GM18499 (cell line): Measurements from ENCODE around the gene DDX56.
A peak's percentile ranks its signal among the peaks of the same experiment; 100 is the strongest.
"Not testable (repeated sequence)": the region's sequence is repeated elsewhere in the genome, so short reads cannot be mapped to it uniquely, and the experiment has no call there.

Experiments used
- ATAC-seq: cut with Tn5 transposase; IDR thresholded peaks from one replicate; pipeline ENCODE4 v1.9.1; 2021; ENCODE audit warnings: moderate number of reproducible peaks; ENCODE audit not compliant: insufficient read depth, unreplicated experiment

The DDX56 gene

GRCh38 chr7:44599222-44599621 is 25.5 kb upstream of the DDX56 start:
- ATAC-seq = no peak

DNA sequence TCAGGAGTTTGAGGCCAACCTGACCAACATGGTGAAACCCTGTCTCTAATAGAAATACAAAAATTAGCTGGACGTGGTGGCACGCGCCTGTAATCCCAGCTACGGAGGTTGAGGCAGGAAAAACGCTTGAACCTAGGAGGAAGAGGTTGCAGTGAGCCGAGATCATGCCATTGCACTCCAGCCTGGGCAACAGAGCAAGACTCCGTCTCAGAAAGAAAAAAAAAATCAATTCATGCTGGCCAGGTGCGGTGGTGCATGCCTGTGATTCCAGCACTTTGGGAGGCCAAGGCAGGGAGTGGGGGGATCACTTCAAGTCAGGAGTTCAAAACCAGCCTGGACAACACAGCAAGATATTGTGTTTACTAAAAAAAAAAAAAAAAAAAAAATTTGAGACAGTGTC is 23.5 kb upstream of the DDX56 start:
- not testable (repeated sequence) for ATAC-seq

- ATAC-seq = no peak
Measured at GRCh38 chr7:44595934-44596635, 22.4 kb upstream of the DDX56 start.

- no peak for ATAC-seq
Measured at GRCh38 chr7:44590910-44591309, 17.2 kb upstream of the DDX56 start.

GRCh38 chr7:44587843-44588711 is 14.4 kb upstream of the DDX56 start:
- no peak for ATAC-seq

DNA sequence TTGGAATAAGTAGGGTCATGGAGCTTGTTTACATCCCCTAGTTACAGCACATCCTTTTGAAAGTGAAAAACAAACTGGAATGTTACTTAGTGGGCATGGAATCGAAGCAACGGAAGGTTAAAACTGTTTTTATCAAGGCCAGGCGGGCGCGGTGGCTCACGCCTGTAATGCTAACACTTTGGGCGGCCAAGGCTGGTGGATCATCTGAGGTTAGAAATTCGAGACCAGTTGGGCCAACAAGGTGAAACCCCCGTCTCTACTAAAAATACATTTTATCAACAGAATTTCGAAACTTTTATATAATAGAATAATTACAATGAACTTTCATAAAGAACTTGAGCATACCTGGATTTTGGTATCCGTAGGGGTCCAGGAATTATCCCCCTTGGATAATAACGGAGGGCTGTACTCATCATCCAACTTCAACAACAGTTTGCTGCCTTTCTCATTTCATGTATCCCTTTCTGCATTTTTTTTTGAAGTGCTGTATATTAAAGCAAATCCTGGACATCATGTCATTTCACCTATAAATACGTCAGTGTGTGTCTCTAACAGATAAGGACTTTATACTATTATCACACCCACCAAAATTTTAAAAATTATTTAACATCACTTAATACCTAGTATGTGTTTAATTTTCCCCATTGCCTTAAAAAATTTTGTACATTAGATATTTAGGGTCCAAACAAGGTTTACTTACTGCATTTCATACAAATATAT is 9.6 kb upstream of the DDX56 start:
- ATAC-seq = no peak

DNA sequence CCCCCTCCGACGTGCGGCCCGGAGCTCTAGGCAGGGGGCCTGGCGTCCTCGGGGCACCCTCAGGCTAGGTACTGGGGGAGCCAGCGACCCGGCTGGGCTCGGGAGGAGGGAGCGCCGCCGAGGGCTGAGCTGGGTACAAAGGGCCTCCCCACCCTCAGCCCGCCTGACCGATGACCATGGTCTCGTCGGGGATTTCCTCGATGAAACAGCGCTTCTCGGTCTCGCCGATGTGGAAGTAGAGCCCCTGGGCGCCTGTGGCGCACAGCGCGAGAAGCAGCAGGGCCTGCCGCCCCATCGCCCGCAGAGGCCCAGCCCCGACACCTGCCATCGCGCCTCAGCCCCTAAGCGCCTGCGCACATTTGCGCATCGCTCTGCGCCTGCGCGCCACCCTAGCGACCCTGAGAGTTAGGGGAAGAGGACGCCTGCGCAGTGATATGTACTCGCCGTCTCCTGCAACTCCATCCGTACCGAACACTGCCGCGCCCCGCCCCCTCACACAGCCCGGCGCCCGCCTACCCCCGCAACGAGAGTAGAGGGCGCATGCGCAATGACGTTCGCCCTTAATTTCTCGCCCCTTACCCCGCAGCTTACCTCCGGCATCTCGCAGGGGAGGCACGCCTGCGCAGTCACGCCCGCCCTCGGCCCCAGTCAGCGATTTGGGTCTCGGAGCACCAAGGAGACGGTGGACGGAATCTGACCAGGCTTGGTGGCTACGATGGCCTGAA is 8.3 kb upstream of the DDX56 start, which contains the start of gene TMED4:
Gene TMED4 (minus strand): TSS at position 353 of the 725 bp plus-strand sequence. CDS start 25 bp downstream, at position 328.
- ATAC-seq = peak; percentile 66

DNA sequence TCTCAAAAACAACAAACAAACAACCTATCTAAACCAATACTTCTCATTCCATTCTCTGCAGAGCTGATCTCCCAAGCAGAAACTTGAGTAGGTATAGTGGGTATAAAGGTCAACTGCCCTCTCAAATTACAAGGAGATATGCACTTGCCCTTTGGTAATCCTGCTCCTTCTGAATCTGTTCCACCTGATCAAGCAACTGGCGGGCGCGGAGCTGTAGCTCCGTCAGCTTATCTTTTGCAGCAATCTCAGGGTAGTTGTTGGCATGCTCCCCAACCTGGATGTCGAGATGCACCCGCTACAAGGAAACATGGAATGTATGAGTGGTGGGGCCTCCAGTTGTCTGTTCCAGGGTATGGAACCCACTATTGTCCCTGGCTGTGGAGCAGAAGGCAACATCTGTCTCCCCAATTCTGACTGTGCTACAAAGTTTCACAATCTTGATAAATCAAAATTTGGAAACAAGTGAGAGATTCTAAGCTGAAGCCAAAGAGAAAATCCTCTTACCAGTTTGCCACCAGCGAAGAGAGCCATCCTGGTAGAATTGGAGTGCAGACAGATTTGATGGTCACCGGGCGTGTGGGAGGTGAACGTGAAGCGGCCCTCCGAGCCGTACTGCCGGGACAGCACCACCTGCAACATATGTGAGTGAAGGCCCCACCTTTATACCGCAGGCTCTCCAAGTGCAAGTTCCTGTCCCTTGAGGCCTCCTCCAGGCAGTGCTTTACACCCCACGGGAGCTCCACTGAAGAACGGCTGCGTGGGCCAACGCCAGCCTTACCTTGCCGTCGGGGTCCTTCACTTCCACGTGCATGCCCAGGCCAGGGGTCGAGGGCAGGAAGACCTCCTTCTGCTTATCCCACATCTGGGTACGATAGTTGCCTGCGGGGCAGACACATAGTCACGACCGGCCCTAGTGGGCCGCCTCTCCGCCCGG is 7.5 kb upstream of the DDX56 start:
- peak; percentile 11 for ATAC-seq

- ATAC-seq = no peak
Measured at GRCh38 chr7:44576228-44576627, 2.5 kb upstream of the DDX56 start.

- ATAC-seq = no peak
Measured at GRCh38 chr7:44575054-44575453, 1.3 kb upstream of the DDX56 start.

GRCh38 chr7:44574287-44574872 is 672 bp upstream of the DDX56 start:
- no peak for ATAC-seq

DNA sequence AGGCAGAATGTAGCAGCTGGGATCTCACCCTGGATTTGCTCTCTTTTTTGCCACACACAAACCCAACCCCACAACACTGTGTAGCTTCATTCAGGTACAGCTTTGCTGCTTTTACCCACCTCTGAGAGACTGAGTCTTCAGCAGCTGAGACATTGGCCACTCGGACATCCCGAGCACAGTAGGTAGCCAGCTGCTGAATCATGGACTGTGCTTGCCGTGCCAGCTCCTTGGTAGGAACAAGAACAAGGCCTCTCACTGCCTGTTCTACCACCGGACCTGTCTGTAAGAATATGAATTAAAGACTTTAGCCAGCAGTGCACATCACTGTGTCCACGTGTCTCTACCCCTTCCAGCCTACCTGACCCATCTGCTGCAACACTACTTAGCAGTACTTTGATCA is 937 bp downstream of the DDX56 start:
- no peak for ATAC-seq

DNA sequence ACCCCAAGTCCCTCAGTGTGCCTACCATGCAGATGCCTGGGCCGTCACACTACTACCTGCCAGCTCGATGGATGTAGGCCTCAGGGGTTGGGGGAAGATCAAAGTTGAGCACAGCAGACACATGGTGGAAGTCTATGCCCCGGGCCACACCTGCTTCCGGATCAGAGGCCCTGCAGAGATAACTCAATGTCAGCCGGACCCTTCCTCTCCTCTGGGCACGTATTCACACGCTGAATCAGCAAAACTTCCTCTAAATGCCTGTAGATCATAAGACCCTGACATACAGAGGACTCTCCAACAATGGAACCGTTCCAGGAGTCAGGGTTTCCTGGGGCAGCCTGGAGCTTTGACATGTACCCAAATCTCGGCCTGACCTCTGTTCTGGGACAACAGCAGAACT is 3.7 kb downstream of the DDX56 start:
- ATAC-seq = no peak

GRCh38 chr7:44568771-44569560 is 4.7 kb downstream of the DDX56 start:
- no peak for ATAC-seq

DNA sequence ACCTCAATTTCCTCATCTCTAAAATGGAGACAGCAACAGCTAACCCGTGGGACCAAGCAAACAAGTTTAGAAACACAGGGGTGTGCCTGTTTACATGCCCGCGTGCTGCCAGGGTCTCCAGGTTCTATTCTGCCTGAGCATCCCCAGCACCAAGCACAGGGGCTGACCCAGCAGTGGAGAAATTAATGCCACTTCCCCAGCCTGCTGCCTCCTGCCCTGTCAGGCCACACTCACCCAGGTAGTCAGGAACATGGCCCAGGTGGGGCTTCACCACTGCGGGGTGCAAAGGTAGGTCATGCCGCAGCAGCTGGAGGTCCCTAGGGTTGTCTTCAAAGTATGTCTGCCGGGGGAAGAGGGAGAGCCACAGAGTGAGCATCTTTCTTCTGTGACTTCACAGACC is 5.8 kb downstream of the DDX56 start:
- ATAC-seq = no peak

DNA sequence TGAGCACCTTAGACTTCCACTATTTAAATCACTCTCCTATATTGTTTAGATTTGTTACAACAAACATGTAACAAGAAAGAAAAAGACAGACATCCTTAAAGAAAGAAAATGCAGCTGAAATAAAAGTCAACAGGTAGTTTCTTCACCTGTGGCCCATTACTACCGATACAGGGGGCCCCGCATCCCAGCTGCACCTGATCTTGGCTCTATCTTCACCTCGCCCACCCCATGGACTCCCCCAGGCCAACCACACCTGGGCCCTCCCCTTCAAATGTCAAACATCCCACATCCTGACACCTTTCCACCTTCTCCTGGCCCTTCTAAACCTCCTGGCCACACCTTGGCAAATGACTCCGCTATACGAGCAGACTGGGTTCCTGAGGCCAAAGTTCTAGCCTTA is 7.0 kb downstream of the DDX56 start:
- ATAC-seq = no peak

DNA sequence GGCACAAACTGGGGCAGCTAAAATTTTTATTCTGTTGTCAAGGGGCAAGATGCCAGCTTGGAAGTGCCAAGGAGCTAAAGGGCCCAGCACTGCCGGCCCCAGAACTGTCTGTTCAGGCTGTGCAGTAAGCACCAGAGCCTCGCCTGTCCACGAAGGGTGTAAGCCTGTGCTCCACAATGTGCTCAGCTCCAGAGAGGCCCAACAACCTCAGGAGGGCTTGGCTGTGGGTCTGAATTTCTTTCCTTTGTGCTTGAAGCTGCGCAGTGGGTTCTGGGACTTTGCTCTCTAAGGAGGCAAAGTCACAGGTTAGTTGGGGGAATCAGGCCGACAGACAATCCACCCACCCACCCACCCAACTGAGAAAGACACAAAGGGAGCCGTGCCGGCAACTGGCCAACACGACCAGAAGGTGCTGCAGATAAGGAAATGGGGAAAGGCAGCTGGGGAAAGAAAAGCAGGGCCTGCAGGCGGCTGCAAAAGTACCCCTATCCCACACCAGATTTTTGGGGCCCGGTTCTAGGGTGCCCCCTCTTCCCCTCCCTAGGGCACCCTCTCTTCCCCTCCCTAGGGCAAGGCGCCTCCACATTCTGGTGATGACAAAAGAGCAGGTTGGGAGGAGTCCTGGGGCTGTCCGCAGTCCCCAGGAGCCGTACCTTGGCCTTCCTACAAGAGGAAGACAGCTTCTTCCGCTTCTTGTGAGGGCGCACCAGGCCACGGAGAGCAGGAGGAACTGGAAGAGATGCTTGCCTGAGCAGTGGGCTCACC is 7.7 kb downstream of the DDX56 start:
- no peak for ATAC-seq
